ENCODE results near the gene QRSL1. TPM values are rescaled to one million over a fixed set of nuclear protein-coding genes. Genes with fewer than 3 reads are reported as not detected.

Gene QRSL1
- total and polyA plus RNA-seq, 2 of the 4 experiments (the other 2 are of a cell fraction), result 6.1 to 10.9 TPM

- intact Hi-C loops (cut with micrococcal nuclease) (no loop called here), in situ Hi-C loops (cut with MboI; ENCODE audit: low sequenced_read_pairs) (no loop called here)
- TF ChIP-seq CHD1 (IDR thresholded peaks at IDR 0.05; ENCODE audit: low read depth, low read length) (no peak), CEBPB (IDR thresholded peaks at IDR 0.05; ENCODE audit: low read depth, low read length) (no peak), RFX5 (IDR thresholded peaks at IDR 0.05; ENCODE audit: low read depth, low read length) (no peak), USF2 (IDR thresholded peaks at IDR 0.05; ENCODE audit: low read depth, low read length) (no peak), MXI1 (IDR thresholded peaks at IDR 0.05; ENCODE audit: borderline replicate concordance, low read depth, low read length) (no peak), POLR2A (IDR thresholded peaks at IDR 0.05; ENCODE audit: low read depth, low read length) (no peak)
- TF ChIP-seq, protein P1, sequence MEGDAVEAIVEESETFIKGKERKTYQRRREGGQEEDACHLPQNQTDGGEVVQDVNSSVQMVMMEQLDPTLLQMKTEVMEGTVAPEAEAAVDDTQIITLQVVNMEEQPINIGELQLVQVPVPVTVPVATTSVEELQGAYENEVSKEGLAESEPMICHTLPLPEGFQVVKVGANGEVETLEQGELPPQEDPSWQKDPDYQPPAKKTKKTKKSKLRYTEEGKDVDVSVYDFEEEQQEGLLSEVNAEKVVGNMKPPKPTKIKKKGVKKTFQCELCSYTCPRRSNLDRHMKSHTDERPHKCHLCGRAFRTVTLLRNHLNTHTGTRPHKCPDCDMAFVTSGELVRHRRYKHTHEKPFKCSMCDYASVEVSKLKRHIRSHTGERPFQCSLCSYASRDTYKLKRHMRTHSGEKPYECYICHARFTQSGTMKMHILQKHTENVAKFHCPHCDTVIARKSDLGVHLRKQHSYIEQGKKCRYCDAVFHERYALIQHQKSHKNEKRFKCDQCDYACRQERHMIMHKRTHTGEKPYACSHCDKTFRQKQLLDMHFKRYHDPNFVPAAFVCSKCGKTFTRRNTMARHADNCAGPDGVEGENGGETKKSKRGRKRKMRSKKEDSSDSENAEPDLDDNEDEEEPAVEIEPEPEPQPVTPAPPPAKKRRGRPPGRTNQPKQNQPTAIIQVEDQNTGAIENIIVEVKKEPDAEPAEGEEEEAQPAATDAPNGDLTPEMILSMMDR (conservative IDR thresholded peaks at IDR 0.05; ENCODE audit: low read depth, low read length), result no peak
- TF ChIP-seq, protein P2, sequence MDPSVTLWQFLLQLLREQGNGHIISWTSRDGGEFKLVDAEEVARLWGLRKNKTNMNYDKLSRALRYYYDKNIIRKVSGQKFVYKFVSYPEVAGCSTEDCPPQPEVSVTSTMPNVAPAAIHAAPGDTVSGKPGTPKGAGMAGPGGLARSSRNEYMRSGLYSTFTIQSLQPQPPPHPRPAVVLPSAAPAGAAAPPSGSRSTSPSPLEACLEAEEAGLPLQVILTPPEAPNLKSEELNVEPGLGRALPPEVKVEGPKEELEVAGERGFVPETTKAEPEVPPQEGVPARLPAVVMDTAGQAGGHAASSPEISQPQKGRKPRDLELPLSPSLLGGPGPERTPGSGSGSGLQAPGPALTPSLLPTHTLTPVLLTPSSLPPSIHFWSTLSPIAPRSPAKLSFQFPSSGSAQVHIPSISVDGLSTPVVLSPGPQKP (IDR thresholded peaks at IDR 0.05; ENCODE audit: borderline replicate concordance, low read depth, low read length), result no peak
These were observed 47.9 kb downstream of the QRSL1 start for GRCh38 chr6:106677282-106677681.

More at GRCh38 chr6:106677282-106677681, 47.9 kb downstream of the QRSL1 start:
- Histone ChIP-seq H2BK5ac (ENCODE audit: low read depth, low read length, poor library complexity, severe bottlenecking) (no peak overlapping the region), H3K79me1 (ENCODE audit: low read depth in 1 of 2, low read length in 2 of 2) (no peaks in the 10 kb centered on the region), H3K9ac (ENCODE audit: low read depth, low read length) (no peak overlapping the region), H3K9me1 (ENCODE audit: insufficient read depth, low read length) (no peaks in the 10 kb centered on the region), H3K4me2 (ENCODE audit: low read depth, low read length) (no peak overlapping the region), H2AK5ac (ENCODE audit: low read depth, low read length) (no peak overlapping the region), H3K9me3 (ENCODE audit: control insufficient read depth, insufficient read depth, low read length) (no peaks in the 10 kb centered on the region), H4K5ac (ENCODE audit: low read depth, low read length) (no peak overlapping the region), H3K36me3 (ENCODE audit: control insufficient read depth, insufficient read depth, low read length) (no peaks in the 10 kb centered on the region), H2BK15ac (ENCODE audit: low read depth, low read length) (no peak overlapping the region), H4K20me1 (ENCODE audit: insufficient read depth, low read length) (no peaks in the 10 kb centered on the region), H2AFZ (replicated peaks; ENCODE audit: low read length, poor library complexity) (no peak overlapping the region), H3K18ac (ENCODE audit: low read depth, low read length) (no peak overlapping the region), H3K27ac (ENCODE audit: insufficient read depth, low read length) (no peak overlapping the region), H3K56ac (ENCODE audit: extremely low read depth, insufficient read depth, low read length) (no peak overlapping the region), H3K14ac (replicated peaks; ENCODE audit: low read depth, low read length) (no peak overlapping the region), H3K4ac (ENCODE audit: low read depth, low read length) (no peak overlapping the region), H3K23ac (ENCODE audit: low read depth, low read length) (no peak overlapping the region), H2BK20ac (ENCODE audit: low read depth, low read length) (no peak overlapping the region), H2AK9ac (replicated peaks; ENCODE audit: low read depth, low read length, poor library complexity) (no peak overlapping the region), H3K4me3 (ENCODE audit: insufficient read depth, low read depth, low read length) (no peak overlapping the region), H4K91ac (ENCODE audit: insufficient read depth, low read depth, low read length) (no peak overlapping the region), H2BK120ac (ENCODE audit: low read depth, low read length) (no peak overlapping the region), H3K4me1 (ENCODE audit: control insufficient read depth, insufficient read depth, low read length) (no peaks in the 10 kb centered on the region), H4K8ac (ENCODE audit: low read depth in 2 of 2, low read length in 2 of 2) (no peak overlapping the region), H3K27me3 (ENCODE audit: control insufficient read depth, insufficient read depth, low read length) (no peaks in the 10 kb centered on the region)
- WGBS, 2 experiments (ENCODE audit: extremely low coverage in 2 of 2, insufficient read length in 1 of 2), result no CpG with 5 or more reads among the region's 3 CpGs
- ATAC-seq (ENCODE audit: low read depth) (no peak), DNase-seq (no peak)
- dilution Hi-C loops (cut with HindIII; ENCODE audit: low sequenced_read_pairs, unreplicated experiment), result no loop called here
- ChIA-PET CTCF (no interaction called here), POLR2A (ENCODE audit: unreplicated experiment) (no interaction called here)
- no TSS peak for BruUV-seq (replicated peaks)

All from IMR-90 (cell line).